HepG2 (cell line): Measurements from ENCODE around the gene SLC2A4. TPM values are rescaled to one million over a fixed set of nuclear protein-coding genes. Genes with fewer than 3 reads are reported as not detected.

ENCODE experiments used
- ETV5 ChIP-seq: IDR thresholded peaks from 2 replicates; pipeline ENCODE4 v1.6.1; 2018; ENCODE audit warnings: missing biosample characterization, missing genetic modification reagents, inconsistent platforms, borderline replicate concordance
- GTF2F1 ChIP-seq: fragments of 150-350 bp; IDR thresholded peaks from 2 replicates; pipeline ENCODE4 v1.6.1; 2014; ENCODE audit warnings: low read length
- JUND ChIP-seq: sonication (generic); formaldehyde crosslinking; IDR thresholded peaks from 2 replicates; pipeline ENCODE4 v1.8.0; 2022; ENCODE audit warnings: mild to moderate bottlenecking, missing genetic modification reagents
- MIER2 ChIP-seq: IDR thresholded peaks from 2 replicates; pipeline ENCODE4 v1.6.1; 2016; ENCODE audit warnings: missing biosample characterization, missing genetic modification reagents
- TBL1XR1 ChIP-seq: fragments of 150-350 bp; IDR thresholded peaks from 2 replicates; pipeline ENCODE4 v1.6.1; 2014; ENCODE audit warnings: borderline replicate concordance, low read length; ENCODE audit not compliant: partially characterized antibody
- TMF1 ChIP-seq: sonication (generic); formaldehyde crosslinking; IDR thresholded peaks from 2 replicates; pipeline ENCODE4 v1.8.1; 2022; ENCODE audit warnings: low read depth, missing genetic modification reagents
- XBP1 ChIP-seq: sonication (generic); formaldehyde crosslinking; IDR thresholded peaks from 2 replicates; pipeline ENCODE4 v1.5.0; 2020; ENCODE audit warnings: missing genetic modification reagents
- ZFP37 ChIP-seq: sonication (generic); formaldehyde crosslinking; IDR thresholded peaks from 2 replicates; pipeline ENCODE4 v1.4.0; 2020; ENCODE audit warnings: missing genetic modification reagents, borderline replicate concordance
- ZMYM2 ChIP-seq: sonication (generic); formaldehyde crosslinking; IDR thresholded peaks from 2 replicates; pipeline ENCODE4 v1.8.0; 2022; ENCODE audit warnings: mild to moderate bottlenecking, missing genetic modification reagents
- ZNF138 ChIP-seq: sonication (generic); formaldehyde crosslinking; IDR thresholded peaks from 2 replicates; pipeline ENCODE4 v1.5.0; 2020; ENCODE audit warnings: mild to moderate bottlenecking, low read depth, missing genetic modification reagents
- ZNF674 ChIP-seq: sonication (generic); formaldehyde crosslinking; IDR thresholded peaks from 2 replicates; pipeline ENCODE4 v1.5.0; 2020; ENCODE audit warnings: low read depth, mild to moderate bottlenecking, missing genetic modification reagents
- ZNF746 ChIP-seq: sonication (generic); formaldehyde crosslinking; IDR thresholded peaks from 2 replicates; pipeline ENCODE4 v1.8.0; 2022; ENCODE audit warnings: mild to moderate bottlenecking, missing genetic modification reagents
- ZNF766 ChIP-seq: sonication (generic); formaldehyde crosslinking; IDR thresholded peaks from 2 replicates; pipeline ENCODE4 v1.5.0; 2020; ENCODE audit warnings: missing genetic modification reagents, borderline replicate concordance
- polyA plus RNA-seq, 8 experiments: library from polyadenylated mRNA; depleted of rRNA in 3 of 8; stranded (reverse) in 7 of 8; unstranded in 1 of 8; fragments of >200 nt; fragmentation: Illumina TruSeq in 4 of 8; extraction: Trizol in 4 of 8; gene quantifications; 2 replicates each; pipeline versions ENCODE4 v1.2.1 to v1.2.3, GENCODE V29; 2011 to 2016; ENCODE audit warnings: low read depth in 4 of 8, missing spikeins in 1 of 8, mixed read lengths in 1 of 8; ENCODE audit not compliant: insufficient read depth in 1 of 8
- total RNA-seq, 5 experiments: library from RNA; depleted of rRNA; stranded (reverse); fragments of >200 nt; fragmentation: Illumina TruSeq; extraction: Trizol; gene quantifications; 2 replicates each; pipeline ENCODE4 v1.2.3, GENCODE V29; 2016; ENCODE audit warnings: low read depth in 1 of 5
- TF ChIP-seq, protein P1 (sequence below): sonication (generic); formaldehyde crosslinking; IDR thresholded peaks from 2 replicates; pipeline ENCODE4 v1.5.0; 2020; ENCODE audit warnings: mild to moderate bottlenecking, low read depth, missing genetic modification reagents, borderline replicate concordance
- TF ChIP-seq, protein P2 (sequence below): sonication (generic); formaldehyde crosslinking; IDR thresholded peaks from 2 replicates; pipeline ENCODE4 v1.8.0; 2022; ENCODE audit warnings: mild to moderate bottlenecking, missing genetic modification reagents, moderate library complexity
- TF ChIP-seq, protein P3 (sequence below): IDR thresholded peaks from 2 replicates; pipeline ENCODE4 v1.6.1; 2012; ENCODE audit warnings: low read length, improper control_type of control experiment
- TF ChIP-seq, protein P4 (sequence below): sonication (generic); formaldehyde crosslinking; IDR thresholded peaks from 2 replicates; pipeline ENCODE4 v1.9.0; 2021; ENCODE audit warnings: missing genetic modification reagents, borderline replicate concordance
- TF ChIP-seq, protein P5 (sequence below): sonication (generic); formaldehyde crosslinking; IDR thresholded peaks from 2 replicates; pipeline ENCODE4 v1.4.0; 2020; ENCODE audit warnings: mild to moderate bottlenecking, missing genetic modification reagents
- TF ChIP-seq, protein P6 (sequence below): sonication (generic); formaldehyde crosslinking; IDR thresholded peaks from 2 replicates; pipeline ENCODE4 v1.4.0; 2020; ENCODE audit warnings: missing genetic modification reagents, mild to moderate bottlenecking, borderline replicate concordance

SLC2A4 gene
- total and polyA plus RNA-seq, 2 of the 13 experiments (the other 11 are each of a cell fraction or from before 2014, with no cell fraction given): 4.9 to 5.8 TPM

DNA sequence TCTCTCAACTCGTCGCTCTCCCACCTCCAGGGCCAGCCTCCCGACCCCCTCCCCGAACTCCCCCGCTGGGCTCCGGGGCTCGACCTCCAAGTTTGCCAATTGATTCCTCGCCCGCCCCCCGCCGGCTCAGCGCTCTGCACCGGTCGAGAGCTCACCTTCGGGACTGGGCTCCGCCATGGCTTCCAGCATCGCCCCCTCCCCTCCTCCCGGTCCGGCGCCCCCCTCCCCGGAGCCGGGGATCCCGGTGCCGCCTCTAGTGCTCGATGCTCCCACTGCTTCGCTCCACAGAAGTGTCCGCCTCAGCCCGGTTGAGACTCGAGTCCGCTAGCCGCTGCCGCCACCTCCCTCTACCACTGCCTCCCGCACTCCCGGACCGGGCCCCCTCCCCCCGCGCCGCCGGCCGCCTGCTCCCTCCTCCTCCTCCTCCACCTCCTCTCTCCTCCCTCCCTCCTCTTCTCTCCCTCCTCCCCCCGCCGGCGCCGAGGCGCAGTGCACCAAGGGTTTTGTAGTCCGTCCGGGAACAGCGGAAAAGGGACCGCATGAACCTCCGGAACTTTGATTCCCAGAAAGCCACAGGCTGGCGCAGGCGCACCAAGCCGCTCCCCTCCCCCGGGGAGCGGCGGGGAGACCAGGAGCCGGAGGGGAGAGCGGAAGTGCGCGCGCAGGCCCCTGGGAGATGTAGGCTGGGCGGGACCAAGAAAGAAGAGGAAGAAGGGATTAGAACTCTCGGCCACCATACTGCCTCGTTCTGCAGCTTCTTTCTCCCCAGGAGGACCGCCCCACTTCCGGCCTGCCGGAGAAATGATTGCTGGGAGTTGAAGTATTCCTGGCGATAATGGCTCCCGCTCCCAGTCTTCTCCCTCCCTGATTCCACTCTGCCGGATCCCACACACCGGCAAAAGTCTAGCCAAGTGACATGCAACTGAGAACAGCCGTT, 42.2 kb upstream of the SLC2A4 start, which contains the start of gene PHF23 (continued):
- TF ChIP-seq ZMYM2 (CRISPR knock-in tag) (no peak), JUND (CRISPR knock-in tag) (no peak), TMF1 (CRISPR knock-in tag) (no peak), ZNF138 (no peak), ETV5 (CRISPR knock-in tag) (peak; percentile 82), ZNF674 (CRISPR knock-in tag) (no peak), XBP1 (CRISPR knock-in tag) (no peak), ZNF766 (peak; percentile 41; the same call in 1 of the 2 replicates), TBL1XR1 (peak; percentile 58), GTF2F1 (no peak), MIER2 (no peak), ZNF746 (peak; percentile 94), ZFP37 (no peak)
- TF ChIP-seq, protein P1, sequence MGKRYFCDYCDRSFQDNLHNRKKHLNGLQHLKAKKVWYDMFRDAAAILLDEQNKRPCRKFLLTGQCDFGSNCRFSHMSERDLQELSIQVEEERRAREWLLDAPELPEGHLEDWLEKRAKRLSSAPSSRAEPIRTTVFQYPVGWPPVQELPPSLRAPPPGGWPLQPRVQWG: no peak
- TF ChIP-seq, protein P2, sequence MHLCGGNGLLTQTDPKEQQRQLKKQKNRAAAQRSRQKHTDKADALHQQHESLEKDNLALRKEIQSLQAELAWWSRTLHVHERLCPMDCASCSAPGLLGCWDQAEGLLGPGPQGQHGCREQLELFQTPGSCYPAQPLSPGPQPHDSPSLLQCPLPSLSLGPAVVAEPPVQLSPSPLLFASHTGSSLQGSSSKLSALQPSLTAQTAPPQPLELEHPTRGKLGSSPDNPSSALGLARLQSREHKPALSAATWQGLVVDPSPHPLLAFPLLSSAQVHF (CRISPR knock-in tag): no peak
- TF ChIP-seq, protein P3, sequence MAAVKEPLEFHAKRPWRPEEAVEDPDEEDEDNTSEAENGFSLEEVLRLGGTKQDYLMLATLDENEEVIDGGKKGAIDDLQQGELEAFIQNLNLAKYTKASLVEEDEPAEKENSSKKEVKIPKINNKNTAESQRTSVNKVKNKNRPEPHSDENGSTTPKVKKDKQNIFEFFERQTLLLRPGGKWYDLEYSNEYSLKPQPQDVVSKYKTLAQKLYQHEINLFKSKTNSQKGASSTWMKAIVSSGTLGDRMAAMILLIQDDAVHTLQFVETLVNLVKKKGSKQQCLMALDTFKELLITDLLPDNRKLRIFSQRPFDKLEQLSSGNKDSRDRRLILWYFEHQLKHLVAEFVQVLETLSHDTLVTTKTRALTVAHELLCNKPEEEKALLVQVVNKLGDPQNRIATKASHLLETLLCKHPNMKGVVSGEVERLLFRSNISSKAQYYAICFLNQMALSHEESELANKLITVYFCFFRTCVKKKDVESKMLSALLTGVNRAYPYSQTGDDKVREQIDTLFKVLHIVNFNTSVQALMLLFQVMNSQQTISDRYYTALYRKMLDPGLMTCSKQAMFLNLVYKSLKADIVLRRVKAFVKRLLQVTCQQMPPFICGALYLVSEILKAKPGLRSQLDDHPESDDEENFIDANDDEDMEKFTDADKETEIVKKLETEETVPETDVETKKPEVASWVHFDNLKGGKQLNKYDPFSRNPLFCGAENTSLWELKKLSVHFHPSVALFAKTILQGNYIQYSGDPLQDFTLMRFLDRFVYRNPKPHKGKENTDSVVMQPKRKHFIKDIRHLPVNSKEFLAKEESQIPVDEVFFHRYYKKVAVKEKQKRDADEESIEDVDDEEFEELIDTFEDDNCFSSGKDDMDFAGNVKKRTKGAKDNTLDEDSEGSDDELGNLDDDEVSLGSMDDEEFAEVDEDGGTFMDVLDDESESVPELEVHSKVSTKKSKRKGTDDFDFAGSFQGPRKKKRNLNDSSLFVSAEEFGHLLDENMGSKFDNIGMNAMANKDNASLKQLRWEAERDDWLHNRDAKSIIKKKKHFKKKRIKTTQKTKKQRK: no peak
- TF ChIP-seq, protein P4, sequence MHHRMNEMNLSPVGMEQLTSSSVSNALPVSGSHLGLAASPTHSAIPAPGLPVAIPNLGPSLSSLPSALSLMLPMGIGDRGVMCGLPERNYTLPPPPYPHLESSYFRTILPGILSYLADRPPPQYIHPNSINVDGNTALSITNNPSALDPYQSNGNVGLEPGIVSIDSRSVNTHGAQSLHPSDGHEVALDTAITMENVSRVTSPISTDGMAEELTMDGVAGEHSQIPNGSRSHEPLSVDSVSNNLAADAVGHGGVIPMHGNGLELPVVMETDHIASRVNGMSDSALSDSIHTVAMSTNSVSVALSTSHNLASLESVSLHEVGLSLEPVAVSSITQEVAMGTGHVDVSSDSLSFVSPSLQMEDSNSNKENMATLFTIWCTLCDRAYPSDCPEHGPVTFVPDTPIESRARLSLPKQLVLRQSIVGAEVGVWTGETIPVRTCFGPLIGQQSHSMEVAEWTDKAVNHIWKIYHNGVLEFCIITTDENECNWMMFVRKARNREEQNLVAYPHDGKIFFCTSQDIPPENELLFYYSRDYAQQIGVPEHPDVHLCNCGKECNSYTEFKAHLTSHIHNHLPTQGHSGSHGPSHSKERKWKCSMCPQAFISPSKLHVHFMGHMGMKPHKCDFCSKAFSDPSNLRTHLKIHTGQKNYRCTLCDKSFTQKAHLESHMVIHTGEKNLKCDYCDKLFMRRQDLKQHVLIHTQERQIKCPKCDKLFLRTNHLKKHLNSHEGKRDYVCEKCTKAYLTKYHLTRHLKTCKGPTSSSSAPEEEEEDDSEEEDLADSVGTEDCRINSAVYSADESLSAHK (CRISPR knock-in tag): no peak
- TF ChIP-seq, protein P5, sequence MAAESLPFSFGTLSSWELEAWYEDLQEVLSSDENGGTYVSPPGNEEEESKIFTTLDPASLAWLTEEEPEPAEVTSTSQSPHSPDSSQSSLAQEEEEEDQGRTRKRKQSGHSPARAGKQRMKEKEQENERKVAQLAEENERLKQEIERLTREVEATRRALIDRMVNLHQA (CRISPR knock-in tag): no peak
- TF ChIP-seq, protein P6, sequence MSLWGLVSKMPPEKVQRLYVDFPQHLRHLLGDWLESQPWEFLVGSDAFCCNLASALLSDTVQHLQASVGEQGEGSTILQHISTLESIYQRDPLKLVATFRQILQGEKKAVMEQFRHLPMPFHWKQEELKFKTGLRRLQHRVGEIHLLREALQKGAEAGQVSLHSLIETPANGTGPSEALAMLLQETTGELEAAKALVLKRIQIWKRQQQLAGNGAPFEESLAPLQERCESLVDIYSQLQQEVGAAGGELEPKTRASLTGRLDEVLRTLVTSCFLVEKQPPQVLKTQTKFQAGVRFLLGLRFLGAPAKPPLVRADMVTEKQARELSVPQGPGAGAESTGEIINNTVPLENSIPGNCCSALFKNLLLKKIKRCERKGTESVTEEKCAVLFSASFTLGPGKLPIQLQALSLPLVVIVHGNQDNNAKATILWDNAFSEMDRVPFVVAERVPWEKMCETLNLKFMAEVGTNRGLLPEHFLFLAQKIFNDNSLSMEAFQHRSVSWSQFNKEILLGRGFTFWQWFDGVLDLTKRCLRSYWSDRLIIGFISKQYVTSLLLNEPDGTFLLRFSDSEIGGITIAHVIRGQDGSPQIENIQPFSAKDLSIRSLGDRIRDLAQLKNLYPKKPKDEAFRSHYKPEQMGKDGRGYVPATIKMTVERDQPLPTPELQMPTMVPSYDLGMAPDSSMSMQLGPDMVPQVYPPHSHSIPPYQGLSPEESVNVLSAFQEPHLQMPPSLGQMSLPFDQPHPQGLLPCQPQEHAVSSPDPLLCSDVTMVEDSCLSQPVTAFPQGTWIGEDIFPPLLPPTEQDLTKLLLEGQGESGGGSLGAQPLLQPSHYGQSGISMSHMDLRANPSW (CRISPR knock-in tag): no peak
